Kidney (tissue), 14 donors: ENCODE data around the gene RAB34. TPM values are rescaled to one million over a fixed set of nuclear protein-coding genes. Genes with fewer than 3 reads are reported as not detected.

Experiments
- DNase-seq, 5 donors: peaks; one replicate each; pipeline ENCODE4 v3.0.0-alpha.2; 2013 to 2020
- FAIRE-seq: peaks from 2 replicates; lab custom pipeline; 2012; peaks lifted over from hg19 to GRCh38; lab: Jason Lieb, UNC
- H3K27ac ChIP-seq, 2 donors: one replicate each; pipeline ENCODE4 v1.7.0; 2013; ENCODE audit warnings: low read depth in 2 of 2, low read length in 2 of 2, inconsistent platforms in 1 of 2
- H3K27me3 ChIP-seq: one replicate; pipeline ENCODE4 v1.7.1; 2013; ENCODE audit warnings: low read length, inconsistent platforms; ENCODE audit not compliant: control insufficient read depth, insufficient read depth
- H3K36me3 ChIP-seq, 3 donors: one replicate each; pipeline versions ENCODE4 v1.7.0 to v1.7.1; 2013; ENCODE audit warnings: low read length in 3 of 3, control low read depth in 1 of 3, inconsistent platforms in 1 of 3; ENCODE audit not compliant: insufficient read depth in 3 of 3, control insufficient read depth in 2 of 3
- H3K4me1 ChIP-seq, 3 donors: one replicate each; pipeline versions ENCODE4 v1.7.0 to v1.7.1; 2013; ENCODE audit warnings: low read length in 3 of 3, inconsistent platforms in 1 of 3, low read depth in 1 of 3; ENCODE audit not compliant: control insufficient read depth in 2 of 3, insufficient read depth in 2 of 3
- H3K4me3 ChIP-seq, 3 donors: one replicate each; pipeline versions ENCODE4 v1.7.0 to v1.8.1; 2013; ENCODE audit warnings: low read length in 3 of 3, control low read depth in 1 of 3, inconsistent platforms in 1 of 3
- H3K9ac ChIP-seq, 3 donors: one replicate each; pipeline versions ENCODE4 v1.7.0 to v1.7.1; 2013; ENCODE audit warnings: low read length in 3 of 3, control low read depth in 1 of 3, inconsistent platforms in 1 of 3
- H3K9me3 ChIP-seq, 3 donors: one replicate each; pipeline versions ENCODE4 v1.7.0 to v1.7.1; 2013; ENCODE audit warnings: low read length in 3 of 3, control low read depth in 1 of 3, inconsistent platforms in 1 of 3; ENCODE audit not compliant: control insufficient read depth in 2 of 3, insufficient read depth in 1 of 3
- CTCF ChIP-seq: IDR thresholded peaks from 3 replicates; pipeline ENCODE4 v1.5.1; 2012; ENCODE audit warnings: mild to moderate bottlenecking, moderate library complexity, borderline replicate concordance; ENCODE audit not compliant: insufficient read depth; ENCODE audit errors: extremely low read depth
- intact Hi-C: fragments of 100-400 bp; cut with DNase I; formaldehyde crosslinking; loops from one replicate; pipeline ENCODE4 v1.11.1; 2022
- polyA plus RNA-seq: library from polyadenylated mRNA; stranded (reverse); fragments of 350-450 nt; fragmentation: Illumina TruSeq; extraction: RNeasy Lipid Tissue Mini Kit (QIAGEN cat#74804); gene quantifications from one replicate; pipeline ENCODE4 v1.2.3, GENCODE V29; 2014; ENCODE audit warnings: low read depth, low replicate concordance; ENCODE audit not compliant: insufficient read depth
- total RNA-seq: library from RNA; stranded (reverse); fragmentation: NEBNext Ultra II Directional; extraction: Animal tissue kit (Norgen Biotek cat#: 25700); gene quantifications from one replicate; pipeline ENCODE4 v1.2.1, GENCODE V29; 2021
- donor health status: control.
- donor health status: control.
- donor health status: control.
- donor health status: control.
- donor health status: control.
- donor health status: DM: yes; HTN: yes; CAD: no.
- donor health status: Normal renal cell carcinoma (clear cell type).

RAB34 gene
- total and polyA plus RNA-seq, 2 donors from 2014 or later: 119 to 128 TPM

- DNase-seq: peak in 1 of 5 donors; percentile 24
- Histone ChIP-seq H3K4me1 (peaks cover 0 to 4% (median 2%) of the 10 kb centered on the region in 3 donors), H3K27ac (no peak overlapping the region), H3K36me3 (peaks cover 7 to 28% (median 16%) of the 10 kb centered on the region in 3 donors), H3K4me3 (no peak overlapping the region), H3K9ac (no peak overlapping the region), H3K27me3 (no peaks in the 10 kb centered on the region), H3K9me3 (no peaks in the 10 kb centered on the region)
- FAIRE-seq: no peak
- no peak for TF ChIP-seq CTCF
- intact Hi-C loops: no loop called here
Observed at GRCh38 chr17:28755486-28755885, 37.8 kb upstream of the RAB34 start.

- H3K4me3 ChIP-seq: no peak overlapping the region
- peaks cover 10 to 40% (median 14%) of the 10 kb centered on the region in 3 donors for H3K36me3 ChIP-seq
- H3K4me1 ChIP-seq: peaks cover 3 to 39% (median 30%) of the 10 kb centered on the region in 3 donors
- H3K9ac ChIP-seq: no peak overlapping the region
- H3K27ac ChIP-seq: no peak overlapping the region
- DNase-seq: peak in 1 of 5 donors; percentile 23
- no peaks in the 10 kb centered on the region for H3K27me3 ChIP-seq
- FAIRE-seq: no peak
- intact Hi-C loops: no loop called here
- TF ChIP-seq CTCF: no peak
- H3K9me3 ChIP-seq: no peaks in the 10 kb centered on the region
Observed at GRCh38 chr17:28751600-28752366, 34.1 kb upstream of the RAB34 start.

GRCh38 chr17:28750178-28751047, 32.7 kb upstream of the RAB34 start:
- TF ChIP-seq CTCF: peak; percentile 100
- Histone ChIP-seq H3K27ac (peak overlapping the region in 1 of 2 donors; percentile 68), H3K4me3 (peak overlapping the region in 2 of 3 donors; percentile 17 to 18), H3K9ac (peak overlapping the region in 1 of 3 donors; percentile 32), H3K36me3 (peaks cover 10 to 40% (median 14%) of the 10 kb centered on the region in 3 donors), H3K4me1 (peaks cover 3 to 51% (median 42%) of the 10 kb centered on the region in 3 donors), H3K27me3 (no peaks in the 10 kb centered on the region), H3K9me3 (no peaks in the 10 kb centered on the region)
- no peak for FAIRE-seq
- DNase-seq: peak; percentile 94 to 96 (median 95)
- intact Hi-C loops: no loop called here
